ENCODE data around the gene SUV39H2.

DNA sequence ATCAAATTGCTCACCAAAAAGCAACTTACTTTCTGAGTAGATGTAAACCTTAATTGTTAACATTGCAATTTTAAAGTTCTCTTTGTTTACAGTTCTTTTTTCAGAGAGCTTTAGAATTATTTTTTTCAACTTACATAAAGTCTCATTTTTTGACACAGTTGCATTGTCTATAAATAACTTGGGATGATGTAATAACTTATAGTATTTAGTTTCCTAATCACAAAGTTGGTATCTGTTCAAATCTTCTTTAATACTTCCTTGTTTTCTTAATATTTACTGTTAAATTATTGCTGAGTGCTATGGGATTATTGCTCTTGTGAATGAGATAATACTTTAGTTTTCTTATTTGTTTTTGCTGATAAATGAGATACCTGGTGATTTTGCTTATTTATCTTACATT lies 18.9 kb upstream of the SUV39H2 start:
- no peak for TF ChIP-seq POLR2A (IDR thresholded peaks at IDR 0.05)
- TF ChIP-seq, protein P1, sequence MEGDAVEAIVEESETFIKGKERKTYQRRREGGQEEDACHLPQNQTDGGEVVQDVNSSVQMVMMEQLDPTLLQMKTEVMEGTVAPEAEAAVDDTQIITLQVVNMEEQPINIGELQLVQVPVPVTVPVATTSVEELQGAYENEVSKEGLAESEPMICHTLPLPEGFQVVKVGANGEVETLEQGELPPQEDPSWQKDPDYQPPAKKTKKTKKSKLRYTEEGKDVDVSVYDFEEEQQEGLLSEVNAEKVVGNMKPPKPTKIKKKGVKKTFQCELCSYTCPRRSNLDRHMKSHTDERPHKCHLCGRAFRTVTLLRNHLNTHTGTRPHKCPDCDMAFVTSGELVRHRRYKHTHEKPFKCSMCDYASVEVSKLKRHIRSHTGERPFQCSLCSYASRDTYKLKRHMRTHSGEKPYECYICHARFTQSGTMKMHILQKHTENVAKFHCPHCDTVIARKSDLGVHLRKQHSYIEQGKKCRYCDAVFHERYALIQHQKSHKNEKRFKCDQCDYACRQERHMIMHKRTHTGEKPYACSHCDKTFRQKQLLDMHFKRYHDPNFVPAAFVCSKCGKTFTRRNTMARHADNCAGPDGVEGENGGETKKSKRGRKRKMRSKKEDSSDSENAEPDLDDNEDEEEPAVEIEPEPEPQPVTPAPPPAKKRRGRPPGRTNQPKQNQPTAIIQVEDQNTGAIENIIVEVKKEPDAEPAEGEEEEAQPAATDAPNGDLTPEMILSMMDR (IDR thresholded peaks at IDR 0.05): no peak

All from body of pancreas (tissue), 4 donors.